Uterus (tissue), 2 donors: ENCODE data around the gene MAP4.

Source experiments
- CTCF ChIP-seq, 4 experiments: fragments of 200-600 bp in 2 of 4; fragments of 450-650 bp in 2 of 4; sonication (generic) in 2 of 4; IDR thresholded peaks; one replicate each; pipeline ENCODE4 v1.5.1; 2016 to 2019; ENCODE audit warnings: antibody characterized with exemption in 4 of 4, mild to moderate bottlenecking in 2 of 4, moderate library complexity in 1 of 4
- POLR2A ChIP-seq, 2 donors: fragments of 450-650 bp; IDR thresholded peaks; one replicate each; pipeline ENCODE4 v1.6.1; 2016; ENCODE audit warnings: antibody characterized with exemption in 2 of 2, mild to moderate bottlenecking in 1 of 2, moderate library complexity in 1 of 2

GRCh38 chr3:47870702-47871260 lies 145.4 kb downstream of the MAP4 start:
- no peak for TF ChIP-seq CTCF (IDR thresholded peaks at IDR 0.05)
- TF ChIP-seq POLR2A (IDR thresholded peaks at IDR 0.05) = no peak
